Upper lobe of left lung (tissue), 4 donors: Measurements from ENCODE around the gene CAND2.

ENCODE experiments used
- CTCF ChIP-seq, 6 experiments: fragments of 450-650 bp in 4 of 6; fragments of 200-600 bp in 2 of 6; sonication (generic) in 2 of 6; IDR thresholded peaks; one replicate each; pipeline ENCODE4 v1.5.1; 2016 to 2019; ENCODE audit warnings: antibody characterized with exemption in 6 of 6
- EP300 ChIP-seq, 4 donors: sonication (generic); formaldehyde crosslinking; IDR thresholded peaks; one replicate each; pipeline ENCODE4 v1.5.1; 2017; ENCODE audit warnings: antibody characterized with exemption in 4 of 4, control low read depth in 2 of 4
- POLR2AphosphoS5 ChIP-seq, 2 donors: sonication (generic); formaldehyde crosslinking; IDR thresholded peaks; one replicate each; pipeline ENCODE4 v1.5.1; 2017; ENCODE audit warnings: antibody characterized with exemption in 2 of 2

GRCh38 chr3:12817343-12817710 is 20.8 kb downstream of the CAND2 start:
- TF ChIP-seq EP300 (IDR thresholded peaks at IDR 0.05) (no peak), POLR2AphosphoS5 (IDR thresholded peaks at IDR 0.05) (no peak), CTCF (IDR thresholded peaks at IDR 0.05) (no peak)
